Astrocyte (in vitro differentiated cells and primary cell): ENCODE results near the gene POU2F3. TPM values are rescaled to one million over a fixed set of nuclear protein-coding genes. Genes with fewer than 3 reads are reported as not detected.

Experiments
- DNase-seq: peaks from one replicate; pipeline ENCODE4 v3.0.0-alpha.2; 2010; ENCODE audit warnings: low read depth
- FAIRE-seq: peaks from 2 replicates; lab custom pipeline; 2011; peaks lifted over from hg19 to GRCh38; lab: Jason Lieb, UNC
- H2AFZ ChIP-seq: 2 replicates; pipeline ENCODE4 v1.6.0; 2012; ENCODE audit warnings: low read depth, low read length, inconsistent platforms
- H3K27ac ChIP-seq: 2 replicates; pipeline ENCODE4 v1.5.1; 2011; ENCODE audit warnings: low read depth, low read length, inconsistent platforms
- H3K27me3 ChIP-seq: 2 replicates; pipeline ENCODE4 v1.6.0; 2011; ENCODE audit warnings: low read length, inconsistent platforms; ENCODE audit not compliant: insufficient read depth
- H3K36me3 ChIP-seq: 2 replicates; pipeline ENCODE4 v1.5.1; 2011; ENCODE audit warnings: low read length, inconsistent platforms; ENCODE audit not compliant: insufficient read depth
- H3K4me1 ChIP-seq: 2 replicates; pipeline ENCODE4 v1.5.1; 2011; ENCODE audit warnings: low read length, inconsistent platforms; ENCODE audit not compliant: insufficient read depth
- H3K4me2 ChIP-seq: 2 replicates; pipeline ENCODE4 v1.6.0; 2012; ENCODE audit warnings: low read length, inconsistent platforms
- H3K4me3 ChIP-seq: 2 replicates; pipeline ENCODE4 v1.5.1; 2011; ENCODE audit warnings: low read depth, mild to moderate bottlenecking, low read length, inconsistent platforms; ENCODE audit not compliant: insufficient read depth
- H3K79me2 ChIP-seq: 2 replicates; pipeline ENCODE4 v1.6.0; 2012; ENCODE audit warnings: mild to moderate bottlenecking, low read length, inconsistent platforms; ENCODE audit not compliant: insufficient read depth
- H3K9ac ChIP-seq: 2 replicates; pipeline ENCODE4 v1.6.0; 2012; ENCODE audit warnings: mild to moderate bottlenecking, low read length, inconsistent platforms
- H3K9me3 ChIP-seq: 2 replicates; pipeline ENCODE4 v1.5.1; 2012; ENCODE audit warnings: low read depth, mild to moderate bottlenecking, low read length, inconsistent platforms; ENCODE audit not compliant: insufficient read depth
- H4K20me1 ChIP-seq: 2 replicates; pipeline ENCODE4 v1.6.0; 2012; ENCODE audit warnings: low read length, inconsistent platforms; ENCODE audit not compliant: insufficient read depth
- H3K27ac Mint-ChIP-seq: one replicate; pipeline ENCODE4 v1.8.0; 2021; ENCODE audit warnings: mild to moderate bottlenecking, mixed read lengths; ENCODE audit not compliant: unreplicated experiment
- H3K27me3 Mint-ChIP-seq: one replicate; pipeline ENCODE4 v1.8.0; 2021; ENCODE audit warnings: low read depth, mixed read lengths; ENCODE audit not compliant: unreplicated experiment
- H3K36me3 Mint-ChIP-seq: one replicate; pipeline ENCODE4 v1.8.0; 2021; ENCODE audit warnings: low read depth, mixed read lengths; ENCODE audit not compliant: unreplicated experiment
- H3K4me1 Mint-ChIP-seq: one replicate; pipeline ENCODE4 v1.8.0; 2021; ENCODE audit warnings: low read depth, mixed read lengths; ENCODE audit not compliant: unreplicated experiment
- H3K4me3 Mint-ChIP-seq: one replicate; pipeline ENCODE4 v1.8.0; 2021; ENCODE audit warnings: mild to moderate bottlenecking, moderate library complexity, mixed read lengths; ENCODE audit not compliant: unreplicated experiment
- H3K9me3 Mint-ChIP-seq: one replicate; pipeline ENCODE4 v1.8.0; 2021; ENCODE audit warnings: mild to moderate bottlenecking, mixed read lengths; ENCODE audit not compliant: unreplicated experiment
- CTCF ChIP-seq: IDR thresholded peaks from 2 replicates; pipeline ENCODE4 v1.5.1; 2011; ENCODE audit warnings: low read depth, mild to moderate bottlenecking, inconsistent platforms, low read length, moderate library complexity; ENCODE audit not compliant: insufficient read depth
- EZH2 ChIP-seq: IDR thresholded peaks from 2 replicates; pipeline ENCODE4 v1.6.1; 2012; ENCODE audit warnings: mild to moderate bottlenecking, low read length, inconsistent platforms; ENCODE audit not compliant: insufficient read depth
- total RNA-seq: library from RNA; stranded (reverse); gene quantifications from 2 replicates; pipeline ENCODE4 v1.2.1, GENCODE V29; 2021

POU2F3 gene
- total RNA-seq, 1 donor from 2014 or later = 0.20 TPM

- no peak for DNase-seq
- Mint-ChIP-seq H3K27ac (no peak overlapping the region), H3K36me3 (peaks cover 4% of the 10 kb centered on the region), H3K9me3 (no peaks in the 10 kb centered on the region), H3K4me3 (no peak overlapping the region), H3K4me1 (peaks cover 38% of the 10 kb centered on the region), H3K27me3 (no peaks in the 10 kb centered on the region)
- H3K27me3 ChIP-seq = no peaks in the 10 kb centered on the region
- no peak for FAIRE-seq
- H3K4me1 ChIP-seq = peaks cover 49% of the 10 kb centered on the region
- peaks cover 20% of the 10 kb centered on the region for H4K20me1 ChIP-seq
- no peak overlapping the region for H3K4me2 ChIP-seq
- no peak overlapping the region for H3K4me3 ChIP-seq
- peaks cover 25% of the 10 kb centered on the region for H3K79me2 ChIP-seq
- H3K27ac ChIP-seq = no peak overlapping the region
- TF ChIP-seq EZH2 (no peak), CTCF (no peak)
- H3K9me3 ChIP-seq = no peaks in the 10 kb centered on the region
- peaks cover 9% of the 10 kb centered on the region for H3K36me3 ChIP-seq
- no peak overlapping the region for H3K9ac ChIP-seq
- H2AFZ ChIP-seq = no peak overlapping the region
Observed at GRCh38 chr11:120333801-120334200, 93.9 kb downstream of the POU2F3 start.

DNA sequence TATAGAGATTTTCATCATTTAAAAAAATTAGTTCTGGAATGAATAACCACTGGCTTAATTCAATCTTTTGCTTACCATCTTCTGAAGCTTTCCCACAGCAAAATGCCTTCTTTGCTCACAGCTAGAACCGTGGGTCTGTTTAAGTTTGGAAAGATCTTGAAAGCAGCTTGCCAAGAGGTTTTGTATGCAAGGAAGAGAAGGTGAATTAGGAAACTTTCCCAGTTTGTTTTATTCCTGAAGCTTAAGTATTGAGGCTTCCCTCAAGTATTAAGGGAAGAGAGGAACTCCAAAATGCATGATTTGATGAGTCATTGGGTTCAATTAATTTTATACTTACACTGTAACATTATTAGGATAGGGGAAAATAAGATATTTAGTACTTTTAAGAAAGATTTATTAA lies 94.4 kb downstream of the POU2F3 start:
- Histone ChIP-seq H3K4me1 (peaks cover 52% of the 10 kb centered on the region), H4K20me1 (peaks cover 23% of the 10 kb centered on the region), H3K27ac (no peak overlapping the region), H2AFZ (no peak overlapping the region), H3K4me2 (no peak overlapping the region), H3K4me3 (no peak overlapping the region), H3K79me2 (peaks cover 28% of the 10 kb centered on the region), H3K36me3 (peaks cover 9% of the 10 kb centered on the region), H3K9me3 (no peaks in the 10 kb centered on the region), H3K27me3 (no peaks in the 10 kb centered on the region), H3K9ac (no peak overlapping the region)
- Mint-ChIP-seq H3K27ac (no peak overlapping the region), H3K27me3 (no peaks in the 10 kb centered on the region), H3K4me1 (peaks cover 37% of the 10 kb centered on the region), H3K9me3 (no peaks in the 10 kb centered on the region), H3K4me3 (no peak overlapping the region), H3K36me3 (peaks cover 4% of the 10 kb centered on the region)
- DNase-seq (no peak), FAIRE-seq (no peak)
- TF ChIP-seq CTCF = no peak
- no peak for TF ChIP-seq EZH2

DNA sequence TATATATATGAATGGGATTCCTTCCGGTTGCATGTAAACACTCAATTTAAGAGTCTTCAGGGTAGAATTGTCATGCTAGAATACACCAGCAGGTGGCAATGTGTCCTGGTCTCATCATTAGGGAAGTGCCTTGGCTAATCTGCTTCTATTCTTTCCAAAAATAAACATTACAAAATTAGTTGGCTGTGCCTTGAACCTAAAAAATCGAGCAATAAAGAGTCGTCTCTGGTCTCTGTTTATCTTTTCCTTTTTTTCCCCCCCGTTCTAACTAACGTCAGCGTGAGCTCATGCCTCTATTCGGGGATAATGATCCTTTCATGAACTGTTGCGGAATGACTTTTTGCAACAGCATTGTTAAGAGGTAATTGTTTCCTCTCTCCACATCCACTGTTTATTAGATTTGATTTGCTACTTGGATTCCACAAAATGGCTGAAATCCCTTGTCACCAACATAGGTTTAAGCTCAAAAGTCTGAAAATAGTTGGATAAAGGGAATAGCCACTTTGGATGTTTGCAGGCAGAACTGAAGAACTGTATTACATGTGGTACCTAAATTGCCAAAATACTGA lies 95.0 kb downstream of the POU2F3 start:
- H3K4me3 ChIP-seq = peak overlapping the region; percentile 73
- H3K9me3 ChIP-seq = no peaks in the 10 kb centered on the region
- DNase-seq = peak; percentile 85
- H2AFZ ChIP-seq = peak overlapping the region; percentile 35
- H3K4me1 ChIP-seq = peaks cover 51% of the 10 kb centered on the region
- Mint-ChIP-seq H3K4me1 (peaks cover 38% of the 10 kb centered on the region), H3K9me3 (no peaks in the 10 kb centered on the region), H3K4me3 (peak overlapping the region; percentile 75), H3K36me3 (peaks cover 4% of the 10 kb centered on the region), H3K27ac (no peak overlapping the region), H3K27me3 (no peaks in the 10 kb centered on the region)
- H3K9ac ChIP-seq = peak overlapping the region; percentile 96
- H3K79me2 ChIP-seq = peaks cover 35% of the 10 kb centered on the region
- no peaks in the 10 kb centered on the region for H3K27me3 ChIP-seq
- peak overlapping the region; percentile 92 for H3K4me2 ChIP-seq
- TF ChIP-seq EZH2 (no peak), CTCF (peak; percentile 68)
- peaks cover 9% of the 10 kb centered on the region for H3K36me3 ChIP-seq
- peak overlapping the region; percentile 82 for H3K27ac ChIP-seq
- no peak for FAIRE-seq
- H4K20me1 ChIP-seq = peaks cover 30% of the 10 kb centered on the region
